Testis (tissue), 2 donors: ENCODE measurements around the gene POPDC3.

Experiments used
- CTCF ChIP-seq, 3 experiments: fragments of 450-650 bp in 2 of 3; fragments of 200-600 bp in 1 of 3; sonication (generic) in 1 of 3; IDR thresholded peaks; one replicate each; pipeline ENCODE4 v1.5.1; 2016 to 2019; ENCODE audit warnings: antibody characterized with exemption in 3 of 3, mild to moderate bottlenecking in 2 of 3, moderate library complexity in 1 of 3
- POLR2A ChIP-seq: fragments of 450-650 bp; IDR thresholded peaks from one replicate; pipeline ENCODE4 v1.6.1; 2017; ENCODE audit warnings: antibody characterized with exemption, mild to moderate bottlenecking, moderate library complexity

GRCh38 chr6:105136431-105137350 lies 43.1 kb downstream of the POPDC3 start:
- TF ChIP-seq CTCF (IDR thresholded peaks at IDR 0.05) (peak in 1 of 3 experiments; percentile 5), POLR2A (no peak)
